GM15510 (cell line): ENCODE results near the gene FGF12.

ENCODE experiments used
- POLR2A ChIP-seq: IDR thresholded peaks from 3 replicates; pipeline ENCODE4 v1.6.1; 2011; ENCODE audit warnings: borderline replicate concordance; ENCODE audit not compliant: insufficient read length; ENCODE audit errors: extremely low read depth

Gene FGF12

DNA sequence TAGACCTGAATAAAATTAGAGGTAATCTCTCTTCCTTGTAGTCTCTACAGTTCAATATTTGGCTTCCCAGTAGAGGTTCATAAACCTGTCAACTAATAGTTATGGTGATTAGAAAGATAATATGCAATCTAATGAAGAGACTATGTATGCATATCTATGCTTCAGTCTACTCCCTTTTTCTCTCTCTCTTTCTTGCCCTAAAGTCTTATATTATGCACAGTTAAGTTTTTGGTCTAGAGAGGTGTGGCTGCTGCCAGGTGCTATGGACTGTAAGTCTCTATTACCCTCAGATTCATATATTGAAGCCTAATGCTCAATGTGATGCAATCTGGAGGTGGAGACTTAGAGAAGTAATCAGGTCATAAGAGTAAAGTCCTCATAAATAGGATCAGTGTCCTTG is 413.7 kb downstream of the FGF12 start:
- TF ChIP-seq POLR2A, result no peak

DNA sequence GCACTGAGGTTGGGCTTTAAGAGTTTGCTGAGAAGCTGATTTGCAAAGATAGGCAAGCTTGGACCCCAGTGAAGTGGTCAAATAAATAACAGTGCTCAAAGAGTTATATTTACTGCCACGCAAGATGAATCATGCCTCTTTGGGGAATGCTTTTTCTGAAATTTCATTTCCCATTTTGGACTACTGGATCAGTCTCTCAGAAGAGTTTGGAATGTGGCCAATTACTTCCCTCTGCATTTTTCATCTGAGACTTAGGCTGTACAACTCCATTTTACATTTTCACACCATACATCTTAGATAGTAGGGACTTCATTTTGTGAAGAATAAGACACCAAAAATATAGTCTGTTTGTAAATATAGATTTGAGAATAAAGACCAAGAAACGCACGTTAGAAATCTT is 419.7 kb downstream of the FGF12 start:
- no peak for TF ChIP-seq POLR2A

DNA sequence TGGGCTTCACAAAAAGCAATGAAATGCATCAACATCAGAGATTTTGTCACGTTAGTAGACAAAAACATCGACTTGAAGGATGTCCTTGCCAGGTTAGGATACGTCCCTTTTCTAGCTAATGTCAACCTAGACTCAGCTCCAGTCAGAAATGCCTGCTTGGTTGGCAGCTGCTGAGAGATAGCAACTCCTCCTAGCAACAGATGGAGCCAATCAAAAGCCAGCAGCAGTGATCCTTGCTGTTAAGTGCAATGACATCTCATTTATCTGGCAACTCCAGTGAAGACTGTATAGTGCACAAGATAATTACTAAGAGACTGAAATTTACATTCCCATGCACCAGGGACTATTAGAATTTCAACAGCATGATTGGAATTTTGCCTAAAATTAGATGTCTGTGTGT is 424.1 kb downstream of the FGF12 start:
- no peak for TF ChIP-seq POLR2A

DNA sequence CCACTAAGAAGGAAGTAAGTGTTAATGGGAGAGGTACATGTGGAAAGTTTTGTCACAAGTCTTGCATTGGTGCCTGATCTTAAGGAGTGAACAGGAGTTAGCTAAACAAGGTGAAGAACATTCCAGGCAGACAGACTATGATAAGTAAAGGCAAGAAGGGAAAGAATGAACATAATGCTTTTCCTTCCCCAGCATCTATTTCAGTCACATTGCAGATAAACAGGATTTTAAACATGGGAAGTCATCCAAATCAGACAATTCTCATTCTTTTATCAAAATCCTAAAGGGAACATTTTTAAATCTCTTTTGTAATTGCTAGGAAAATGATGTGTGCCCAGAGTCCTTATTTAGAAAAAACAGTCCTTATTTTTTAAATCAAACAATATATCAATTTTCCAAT is 424.6 kb downstream of the FGF12 start:
- TF ChIP-seq POLR2A, result no peak

DNA sequence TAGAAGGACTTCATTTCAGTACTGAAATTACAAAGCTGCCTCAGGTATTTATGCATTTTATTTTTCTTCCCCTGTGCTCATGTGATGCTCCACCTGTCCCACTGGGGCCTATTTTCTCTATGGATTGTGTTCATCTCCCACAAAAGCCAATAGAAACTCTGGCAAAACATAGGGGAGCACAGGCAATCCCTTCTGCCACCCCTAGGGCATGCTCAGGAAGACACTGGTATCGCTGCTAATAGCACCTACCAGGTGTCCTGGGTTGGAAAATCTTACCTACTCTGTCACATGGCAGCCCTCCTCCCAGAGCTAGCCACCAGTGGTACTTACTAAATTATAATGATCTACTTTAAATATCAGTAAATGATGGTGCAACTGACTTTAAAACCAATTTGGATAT is 427.4 kb downstream of the FGF12 start:
- TF ChIP-seq POLR2A, result no peak

DNA sequence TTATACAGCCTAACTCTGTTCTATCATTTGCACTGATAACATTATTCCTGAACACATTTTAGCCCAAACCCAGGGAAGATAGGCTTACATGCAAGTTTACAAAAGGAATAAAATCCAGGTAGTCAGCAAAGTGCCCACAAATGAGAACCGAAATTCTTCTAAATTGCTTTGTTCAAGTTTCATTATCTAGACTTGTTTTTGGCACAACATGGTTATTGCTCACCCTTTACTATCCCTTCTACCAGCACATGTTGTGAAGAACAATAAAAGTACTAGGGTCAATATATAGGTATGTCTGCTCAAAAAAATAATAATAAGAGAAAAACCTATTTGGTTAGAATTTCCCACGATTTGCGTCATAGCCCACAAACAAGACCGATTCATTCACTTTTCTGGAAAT is 430.5 kb downstream of the FGF12 start:
- no peak for TF ChIP-seq POLR2A

DNA sequence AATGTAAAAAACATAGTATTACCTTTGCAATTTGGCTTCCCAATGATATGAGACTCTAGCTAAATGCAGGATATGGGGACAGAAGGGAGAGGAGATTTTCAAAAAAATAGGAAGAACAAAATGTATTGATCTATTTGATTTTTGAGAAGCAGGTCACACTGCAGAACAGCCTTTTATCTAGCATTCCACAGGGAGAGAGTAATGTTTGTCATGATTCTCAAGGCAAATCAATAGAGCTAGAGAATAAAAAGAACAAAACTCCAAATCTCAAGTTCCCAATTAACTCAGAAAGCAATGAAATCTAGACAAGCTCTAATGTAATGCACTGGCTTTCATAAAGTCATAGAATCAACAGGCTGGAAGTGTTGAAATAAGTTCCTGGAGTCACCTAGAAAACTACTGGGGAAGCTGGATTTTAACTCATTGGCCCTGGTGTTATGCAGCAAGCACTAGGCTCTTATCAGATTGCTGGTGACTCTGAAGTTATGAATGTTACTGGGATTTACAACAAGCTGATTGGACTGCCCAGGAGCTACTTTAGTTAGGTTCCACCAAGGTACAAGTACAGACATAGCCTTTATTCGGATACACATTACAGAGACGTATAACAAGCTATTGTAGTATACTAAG is 442.8 kb downstream of the FGF12 start:
- TF ChIP-seq POLR2A, result no peak

DNA sequence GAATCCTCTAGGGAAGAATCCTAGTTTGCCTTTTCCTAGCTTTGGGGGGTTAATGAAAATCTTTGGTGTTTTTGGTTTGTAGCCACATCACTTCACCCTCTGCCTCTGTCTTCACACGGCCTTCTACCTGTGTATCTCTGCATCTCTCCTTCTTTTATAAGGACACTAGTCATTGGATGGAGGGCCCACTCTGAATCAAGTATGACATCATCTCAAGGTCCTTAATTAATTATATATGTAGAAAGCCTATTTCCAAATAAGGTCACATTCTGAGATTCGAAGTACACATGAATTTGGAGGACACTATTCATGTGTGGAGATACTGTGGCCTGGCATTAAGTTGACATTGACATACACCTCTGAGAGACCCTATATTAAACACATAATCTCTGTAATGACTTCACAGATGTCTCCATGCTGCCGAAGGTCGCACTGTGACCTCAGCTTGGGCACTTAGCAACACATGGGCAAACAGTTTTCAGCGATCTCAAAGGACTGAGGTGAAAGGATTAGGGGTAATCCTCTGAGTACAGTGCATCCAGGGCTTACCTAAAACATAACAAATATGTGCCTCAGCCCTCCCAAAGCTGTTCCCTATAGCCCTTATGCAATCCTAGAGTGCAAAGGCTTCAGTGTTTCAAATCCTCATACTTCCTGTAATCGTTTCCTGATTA is 446.0 kb downstream of the FGF12 start:
- no peak for TF ChIP-seq POLR2A

DNA sequence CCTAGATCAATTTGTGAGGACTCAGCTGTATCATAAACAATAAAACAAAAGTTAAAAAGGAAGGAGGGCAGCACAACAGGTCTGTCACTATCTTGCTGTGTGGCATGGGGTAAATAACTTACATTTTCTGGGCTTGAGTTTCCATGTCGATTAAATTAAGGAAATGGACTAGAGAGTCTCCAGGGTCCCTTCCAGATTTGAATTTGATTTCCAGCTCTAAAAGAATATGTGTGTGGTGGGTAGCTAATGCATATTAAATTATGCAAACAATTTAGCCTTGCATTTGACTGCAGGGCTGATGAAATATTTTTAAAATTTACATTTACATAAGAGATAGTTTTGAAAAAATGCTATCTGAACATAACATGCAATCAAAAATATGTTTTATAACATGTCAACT is 447.7 kb downstream of the FGF12 start:
- TF ChIP-seq POLR2A, result no peak

DNA sequence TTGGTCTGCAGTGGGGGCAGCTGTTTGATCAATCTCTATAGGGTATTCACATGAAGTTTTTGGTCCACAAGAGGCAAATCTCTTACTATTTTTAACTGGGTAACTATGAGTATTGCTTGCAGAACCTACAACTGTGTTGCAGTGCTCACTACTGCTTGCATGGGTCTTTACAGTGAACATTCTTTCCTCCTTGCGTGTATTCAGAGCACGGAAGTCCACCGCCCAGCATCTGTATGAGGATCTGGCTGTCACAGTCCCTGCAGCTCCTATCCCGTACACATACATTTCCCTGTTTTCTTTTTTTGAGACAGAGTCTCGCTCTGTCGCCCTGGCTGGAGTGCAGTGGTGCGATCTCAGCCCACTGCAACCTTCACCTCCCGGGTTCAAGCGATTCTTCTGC is 449.9 kb downstream of the FGF12 start:
- no peak for TF ChIP-seq POLR2A

DNA sequence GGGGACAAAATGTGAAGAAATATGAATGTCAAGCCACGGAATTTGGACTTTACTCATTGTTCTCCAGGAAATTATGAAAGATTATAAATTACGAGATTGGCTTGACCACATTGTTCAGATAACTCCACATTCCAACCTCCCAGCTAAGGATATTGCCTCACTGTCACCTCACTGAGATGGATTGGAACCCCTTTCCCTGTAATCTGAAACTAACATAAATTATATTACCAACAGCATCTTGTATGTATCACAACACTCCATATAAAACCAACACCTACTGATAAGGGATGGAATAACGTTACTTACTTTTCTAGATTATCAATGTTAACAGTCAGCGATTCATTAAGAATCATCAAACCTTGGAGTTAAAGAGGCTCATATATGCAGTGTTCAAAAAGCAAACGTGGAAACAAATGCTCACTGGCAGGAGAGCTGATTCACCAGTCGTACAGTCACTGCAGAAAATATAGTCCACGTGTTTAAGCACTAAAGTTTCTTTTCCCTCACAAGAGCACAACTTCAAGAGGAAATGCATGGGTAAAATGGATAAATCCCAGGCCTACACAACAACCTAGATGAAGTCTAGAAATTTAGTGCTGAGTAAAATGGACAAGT is 451.5 kb downstream of the FGF12 start:
- no peak for TF ChIP-seq POLR2A

DNA sequence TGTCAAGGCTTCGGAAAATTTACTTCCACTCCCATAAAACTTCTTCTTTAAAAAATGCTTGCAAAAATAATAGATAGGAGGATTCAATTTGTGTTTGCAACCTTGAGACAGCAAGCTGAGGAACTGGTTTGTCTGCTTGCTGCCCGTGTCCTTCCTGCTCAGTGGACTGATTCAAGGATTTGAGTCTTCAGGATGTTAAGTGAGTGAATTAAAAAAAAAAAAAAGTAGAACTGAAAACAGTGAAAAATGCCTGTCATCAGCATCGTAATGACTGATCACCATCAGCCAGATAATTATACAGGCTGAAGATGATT is 453.7 kb downstream of the FGF12 start:
- no peak for TF ChIP-seq POLR2A

DNA sequence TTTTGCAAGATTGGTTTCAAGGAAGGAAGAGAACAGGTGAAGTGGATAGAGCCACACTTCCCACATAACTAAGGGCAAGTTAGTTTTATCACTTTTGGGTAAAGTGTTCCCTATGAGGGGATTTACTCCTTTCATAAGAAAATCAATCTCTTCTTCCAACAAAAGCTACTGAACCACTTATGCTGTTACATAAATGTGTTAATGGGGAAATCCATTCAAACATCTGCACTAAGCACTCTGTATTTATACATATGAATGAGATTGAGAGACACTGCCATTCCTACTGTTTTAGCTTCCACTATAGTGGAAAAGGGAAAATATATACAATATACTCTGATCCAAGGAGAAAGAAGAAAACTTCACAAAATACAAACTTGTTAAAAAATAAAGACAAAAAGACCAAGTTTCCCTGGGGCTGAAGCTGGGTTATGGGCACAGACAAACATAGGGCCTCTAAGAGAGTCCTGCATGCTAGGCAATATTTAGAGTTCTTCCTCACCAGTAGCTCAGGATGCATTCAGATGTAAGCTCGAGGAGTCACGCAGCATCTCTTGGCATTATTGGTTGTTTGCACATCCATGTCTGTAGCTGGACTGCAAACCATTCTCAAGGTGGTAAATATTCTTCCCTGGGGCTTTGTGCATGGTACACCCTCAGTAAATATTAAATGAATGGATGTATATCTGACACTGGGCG is 454.2 kb downstream of the FGF12 start:
- TF ChIP-seq POLR2A, result no peak

DNA sequence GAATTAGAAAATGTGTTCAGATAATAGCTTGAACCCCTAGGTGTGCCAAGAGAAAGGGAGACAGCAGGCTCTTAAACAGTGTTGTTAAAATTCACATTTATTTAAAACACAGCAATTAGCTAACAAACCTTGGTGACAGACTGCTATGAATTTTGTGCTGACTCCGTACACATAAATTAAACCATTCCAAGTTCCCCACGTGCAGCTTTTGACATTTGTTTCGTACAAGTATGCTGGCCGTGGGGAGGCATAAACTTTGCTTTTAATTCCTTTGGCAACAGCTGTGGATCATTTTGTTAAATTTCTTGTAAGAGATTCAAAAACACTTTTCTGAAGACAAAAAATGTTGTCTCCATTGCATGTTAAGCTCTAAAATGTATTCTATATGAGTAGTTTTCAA is 465.3 kb downstream of the FGF12 start:
- TF ChIP-seq POLR2A, result no peak

DNA sequence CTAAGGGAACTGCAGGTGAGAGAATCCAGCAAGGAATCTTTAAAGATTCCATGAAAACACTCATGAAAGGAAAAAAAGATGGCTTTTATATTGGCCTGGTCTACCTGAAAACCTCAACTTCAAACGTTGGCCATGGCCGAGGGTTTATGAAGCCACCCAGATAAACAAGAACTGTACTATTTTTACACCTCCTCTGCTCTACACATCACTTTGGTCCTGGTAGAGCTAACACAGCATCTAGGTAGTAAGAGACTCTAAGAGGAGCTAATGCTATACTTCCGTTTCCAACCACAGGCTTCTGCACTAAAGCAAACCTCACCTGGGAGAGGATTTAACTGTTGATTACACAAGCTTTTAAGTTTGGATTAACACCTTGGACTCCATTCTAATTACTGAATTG is 466.2 kb downstream of the FGF12 start:
- no peak for TF ChIP-seq POLR2A
